GM12875 (cell line): ENCODE data around the gene JMJD1C.
"Not testable (repeated sequence)": the region's sequence is repeated elsewhere in the genome, so short reads cannot be mapped to it uniquely, and the experiment has no call there.

ENCODE experiments used
- H3K4me3 ChIP-seq: one replicate; pipeline ENCODE4 v1.5.1; 2011; ENCODE audit warnings: low read depth, low read length, control low read depth
- CTCF ChIP-seq: IDR thresholded peaks from 2 replicates; pipeline ENCODE4 v1.5.1; 2011; ENCODE audit warnings: low read depth, mild to moderate bottlenecking, control low read depth, inconsistent platforms, low read length, moderate library complexity, borderline replicate concordance; ENCODE audit not compliant: insufficient read depth

JMJD1C gene

GRCh38 chr10:63388421-63389031, 77.3 kb downstream of the JMJD1C start:
- no peak for TF ChIP-seq CTCF

GRCh38 chr10:63385254-63385653, 80.5 kb downstream of the JMJD1C start:
- H3K4me3 ChIP-seq: no peak overlapping the region
- TF ChIP-seq CTCF: no peak

More at GRCh38 chr10:63388421-63389031, 77.3 kb downstream of the JMJD1C start:
- no peak overlapping the region for H3K4me3 ChIP-seq

GRCh38 chr10:63384675-63385074, 81.1 kb downstream of the JMJD1C start:
- TF ChIP-seq CTCF: no peak

GRCh38 chr10:63384001-63384400, 81.8 kb downstream of the JMJD1C start:
- no peak overlapping the region for H3K4me3 ChIP-seq
- TF ChIP-seq CTCF: no peak

More at GRCh38 chr10:63384675-63385074, 81.1 kb downstream of the JMJD1C start:
- H3K4me3 ChIP-seq: no peak overlapping the region

DNA sequence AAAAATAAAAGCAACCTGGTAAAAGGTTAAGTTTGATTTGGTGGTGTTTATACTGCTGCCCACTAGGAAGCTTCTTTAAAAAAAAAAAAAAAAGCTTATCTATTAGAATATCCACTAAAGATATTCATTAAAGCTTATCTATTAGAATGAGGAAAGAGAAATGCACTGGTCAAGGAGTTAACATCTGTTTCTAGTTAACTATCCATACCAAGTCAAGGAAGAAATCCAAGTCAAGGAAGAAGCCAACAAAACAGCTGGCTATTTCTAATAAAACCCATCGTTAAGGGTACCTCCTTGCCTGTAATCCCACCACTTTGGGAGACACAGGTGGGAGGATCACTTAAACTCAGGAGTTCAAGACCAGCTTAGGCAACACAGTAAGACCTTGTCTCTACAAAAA, 82.6 kb downstream of the JMJD1C start:
- no peak overlapping the region for H3K4me3 ChIP-seq
- no peak for TF ChIP-seq CTCF

- H3K4me3 ChIP-seq: no peak overlapping the region
Observed at GRCh38 chr10:63382066-63382465, 83.7 kb downstream of the JMJD1C start.

DNA sequence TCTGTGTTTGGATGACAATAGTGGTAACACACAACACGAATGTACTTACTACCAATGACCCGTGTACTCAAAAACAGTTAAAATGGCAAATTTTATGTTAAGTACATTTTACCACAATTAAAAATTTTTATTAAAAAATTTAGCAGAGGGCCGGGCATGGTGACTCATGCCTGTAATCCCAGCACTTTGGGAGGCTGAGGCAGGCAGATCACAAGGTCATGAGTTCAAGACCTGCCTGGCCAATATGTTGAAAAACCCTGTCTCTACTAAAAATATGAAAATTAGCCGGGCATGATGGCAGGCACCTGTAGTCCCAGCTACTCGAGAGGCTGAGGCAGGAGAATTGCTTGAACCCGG, 88.5 kb downstream of the JMJD1C start:
- not testable (repeated sequence) for H3K4me3 ChIP-seq

More at GRCh38 chr10:63382066-63382465, 83.7 kb downstream of the JMJD1C start:
- TF ChIP-seq CTCF: no peak
